Transverse colon (tissue), 4 donors: ENCODE results near the gene LRATD1. TPM values are rescaled to one million over a fixed set of nuclear protein-coding genes. Genes with fewer than 3 reads are reported as not detected.

Experiments
- DNase-seq: peaks from one replicate; pipeline ENCODE4 v3.0.0-alpha.2; 2019
- H3K27ac ChIP-seq, 4 donors: fragments of 200-600 bp; sonication (generic); 2 replicates each; pipeline ENCODE4 v1.5.1; 2016 to 2018; ENCODE audit warnings: inconsistent platforms in 4 of 4
- H3K27me3 ChIP-seq: fragments of 200-600 bp; sonication (generic); 2 replicates; pipeline ENCODE4 v1.5.1; 2017; ENCODE audit warnings: inconsistent platforms
- H3K36me3 ChIP-seq, 4 donors: fragments of 200-600 bp; sonication (generic); 2 replicates each; pipeline ENCODE4 v1.5.1; 2017 to 2019; ENCODE audit warnings: inconsistent platforms in 4 of 4
- H3K4me1 ChIP-seq, 4 donors: fragments of 200-600 bp; sonication (generic); 2 replicates each; pipeline ENCODE4 v1.5.1; 2017 to 2020; ENCODE audit warnings: inconsistent platforms in 4 of 4
- H3K4me3 ChIP-seq, 4 donors: fragments of 200-600 bp; sonication (generic); 1 replicate in 1 of 4; 2 replicates in 3 of 4; pipeline versions ENCODE4 v1.5.1 to v1.6.1; 2017 to 2019; ENCODE audit warnings: inconsistent platforms in 4 of 4
- H3K9me3 ChIP-seq, 2 donors: fragments of 200-600 bp; sonication (generic); 2 replicates each; pipeline ENCODE4 v1.5.1; 2017 to 2019; ENCODE audit warnings: inconsistent platforms in 2 of 2
- CTCF ChIP-seq, 5 experiments: fragments of 200-600 bp in 3 of 5; fragments of 450-650 bp in 2 of 5; sonication (generic) in 3 of 5; IDR thresholded peaks; 1 replicate in 2 of 5; 2 replicates in 3 of 5; pipeline ENCODE4 v1.5.1; 2016 to 2017; ENCODE audit warnings: antibody characterized with exemption in 5 of 5, inconsistent platforms in 3 of 5, mild to moderate bottlenecking in 2 of 5, moderate library complexity in 1 of 5
- EP300 ChIP-seq: sonication (generic); formaldehyde crosslinking; IDR thresholded peaks from one replicate; pipeline ENCODE4 v1.6.1; 2017; ENCODE audit warnings: antibody characterized with exemption, low read depth
- POLR2A ChIP-seq: fragments of 450-650 bp; IDR thresholded peaks from one replicate; pipeline ENCODE4 v1.6.1; 2016; ENCODE audit warnings: antibody characterized with exemption, mild to moderate bottlenecking, moderate library complexity
- POLR2AphosphoS5 ChIP-seq, 3 donors: sonication (generic); formaldehyde crosslinking; IDR thresholded peaks; one replicate each; pipeline ENCODE4 v1.6.1; 2016; ENCODE audit warnings: antibody characterized with exemption in 3 of 3
- WGBS, 2 donors: methylation state at CpG; one replicate each; pipeline ENCODE4 v1.1.5; 2018; ENCODE audit warnings: low coverage in 1 of 2; 5-methylcytosine and 5-hydroxymethylcytosine counted together
- in situ Hi-C, 4 donors: fragments of 200-750 bp; cut with MboI; loops; one replicate each; pipeline versions ENCODE4 v1.15.0 to v1.15.1; 2017; ENCODE audit warnings: low sequenced_read_pairs in 3 of 4, low pct_ligation_motif_present in 1 of 4, low pct_unique_long_range_greater_than_20kb in 1 of 4
- intact Hi-C: fragments of 100-400 bp; cut with DNase I; formaldehyde crosslinking; loops from one replicate; pipeline ENCODE4 v1.15.1; 2023; ENCODE audit warnings: low total_unique reads
- total RNA-seq, 4 donors: library from RNA; depleted of rRNA; stranded (reverse); fragments of >200 nt; gene quantifications; one replicate each; pipeline ENCODE4 v1.1.0, GENCODE V29; 2016

The LRATD1 gene
- total RNA-seq, 4 donors from 2014 or later: 87.6 to 151 (median 118) TPM

GRCh38 chr2:14638488-14638887, 6.0 kb downstream of the LRATD1 start:
- H3K4me3 ChIP-seq: no peak overlapping the region
- intact Hi-C loops (no loop called here), in situ Hi-C loops (no loop called here)
- H3K27me3 ChIP-seq: peaks cover 6% of the 10 kb centered on the region
- H3K27ac ChIP-seq: no peak overlapping the region
- TF ChIP-seq EP300 (no peak), CTCF (IDR thresholded peaks at IDR 0.05) (no peak)
- WGBS, 2 donors: 83 to 87% methylated on average over 2 of the region's 2 CpGs
- H3K4me1 ChIP-seq: peaks cover 0 to 24% (median 7%) of the 10 kb centered on the region in 4 donors
- no peaks in the 10 kb centered on the region for H3K9me3 ChIP-seq
- H3K36me3 ChIP-seq: no peaks in the 10 kb centered on the region
- no peak for DNase-seq

GRCh38 chr2:14641116-14641515, 8.6 kb downstream of the LRATD1 start:
- no peak for DNase-seq
- no peaks in the 10 kb centered on the region for H3K9me3 ChIP-seq
- intact Hi-C loops: no loop called here
- TF ChIP-seq POLR2A (no peak), EP300 (no peak)
- H3K27me3 ChIP-seq: no peaks in the 10 kb centered on the region
- peaks cover 0 to 18% (median 4%) of the 10 kb centered on the region in 4 donors for H3K4me1 ChIP-seq
- H3K27ac ChIP-seq: no peak overlapping the region
- H3K36me3 ChIP-seq: no peaks in the 10 kb centered on the region
- H3K4me3 ChIP-seq: no peak overlapping the region
- 77 to 92% methylated on average over 3 to 4 of the region's 4 CpGs for WGBS, 2 donors
- in situ Hi-C loops: no loop called here

GRCh38 chr2:14642499-14642898, 10.0 kb downstream of the LRATD1 start:
- Histone ChIP-seq H3K4me1 (peaks cover 0 to 4% (median under 1%) of the 10 kb centered on the region in 4 donors), H3K36me3 (no peaks in the 10 kb centered on the region), H3K27me3 (no peaks in the 10 kb centered on the region), H3K9me3 (no peaks in the 10 kb centered on the region), H3K27ac (no peak overlapping the region), H3K4me3 (no peak overlapping the region)
- TF ChIP-seq POLR2A (no peak), EP300 (no peak), POLR2AphosphoS5 (IDR thresholded peaks at IDR 0.05) (no peak), CTCF (IDR thresholded peaks at IDR 0.05) (no peak)
- in situ Hi-C loops (no loop called here), intact Hi-C loops (no loop called here)
- DNase-seq: no peak
- WGBS, 2 donors: 52 to 74% methylated on average over 4 of the region's 4 CpGs

GRCh38 chr2:14647714-14648113, 15.2 kb downstream of the LRATD1 start:
- peaks cover 0 to 1% (median 0%) of the 10 kb centered on the region in 4 donors for H3K36me3 ChIP-seq
- H3K27me3 ChIP-seq: no peaks in the 10 kb centered on the region
- H3K4me3 ChIP-seq: no peak overlapping the region
- H3K27ac ChIP-seq: no peak overlapping the region
- WGBS, 2 donors: 51 to 69% methylated on average over 2 of the region's 2 CpGs
- in situ Hi-C loops: no loop called here
- DNase-seq: no peak
- TF ChIP-seq CTCF (IDR thresholded peaks at IDR 0.05) (no peak), POLR2A (no peak), EP300 (no peak), POLR2AphosphoS5 (IDR thresholded peaks at IDR 0.05) (no peak)
- no peaks in the 10 kb centered on the region for H3K9me3 ChIP-seq
- intact Hi-C loops: no loop called here
- no peaks in the 10 kb centered on the region for H3K4me1 ChIP-seq

GRCh38 chr2:14650066-14650465, 17.5 kb downstream of the LRATD1 start:
- Histone ChIP-seq H3K36me3 (peaks cover 0 to 4% (median 0%) of the 10 kb centered on the region in 4 donors), H3K27ac (no peak overlapping the region), H3K27me3 (no peaks in the 10 kb centered on the region), H3K4me3 (no peak overlapping the region), H3K9me3 (no peaks in the 10 kb centered on the region), H3K4me1 (no peaks in the 10 kb centered on the region)
- TF ChIP-seq EP300 (no peak), CTCF (IDR thresholded peaks at IDR 0.05) (no peak), POLR2A (no peak), POLR2AphosphoS5 (IDR thresholded peaks at IDR 0.05) (no peak)
- intact Hi-C loops: no loop called here
- in situ Hi-C loops: no loop called here
- DNase-seq: no peak
